Cardiac muscle cell (in vitro differentiated cells and primary cell): ENCODE measurements around the gene NELFE. TPM values are rescaled to one million over a fixed set of nuclear protein-coding genes. Genes with fewer than 3 reads are reported as not detected.

Experiments used
- DNase-seq, 2 donors: peaks; one replicate each; pipeline versions ENCODE4 v3.0.0 to v3.0.0-alpha.2; 2010 to 2017; ENCODE audit warnings: low read depth in 1 of 2, low spot score in 1 of 2
- H3K27ac ChIP-seq: fragments of 200-600 bp; sonication (generic); 2 replicates; pipeline ENCODE4 v1.5.1; 2016
- H3K27me3 ChIP-seq: fragments of 200-600 bp; sonication (generic); 2 replicates; pipeline ENCODE4 v1.6.0; 2016; ENCODE audit warnings: control low read depth
- H3K36me3 ChIP-seq: fragments of 200-600 bp; sonication (generic); 2 replicates; pipeline ENCODE4 v1.5.1; 2016; ENCODE audit warnings: control low read depth
- H3K4me1 ChIP-seq: fragments of 200-600 bp; sonication (generic); 2 replicates; pipeline ENCODE4 v1.8.1; 2017; ENCODE audit warnings: low read depth, mild to moderate bottlenecking, mixed run types
- H3K4me3 ChIP-seq: fragments of 200-600 bp; sonication (generic); 2 replicates; pipeline ENCODE4 v1.5.1; 2016; ENCODE audit warnings: mild to moderate bottlenecking
- H3K9me3 ChIP-seq: fragments of 200-600 bp; sonication (generic); 2 replicates; pipeline ENCODE4 v1.5.1; 2017; ENCODE audit warnings: low read depth, mild to moderate bottlenecking, control low read depth
- CTCF ChIP-seq: IDR thresholded peaks from 2 replicates; pipeline ENCODE4 v1.5.1; 2012; ENCODE audit warnings: low read depth, mild to moderate bottlenecking, low read length
- polyA plus RNA-seq: library from polyadenylated mRNA; unstranded; fragments of >200 nt; fragmentation: Nextera tagmentation; extraction: Ambion mirVana; gene quantifications from 2 replicates; pipeline ENCODE4 v1.2.1, GENCODE V29; 2016
- total RNA-seq: library from RNA; depleted of rRNA; stranded (reverse); fragments of >200 nt; gene quantifications from 2 replicates; pipeline ENCODE4 v1.2.3, GENCODE V29; 2016

The NELFE gene
- total and polyA plus RNA-seq, 2 experiments from 2014 or later = 146 to 186 TPM

GRCh38 chr6:31972709-31973350 lies 14.1 kb upstream of the NELFE start:
- H3K9me3 ChIP-seq = no peaks in the 10 kb centered on the region
- peak overlapping the region; percentile 67 for H3K4me3 ChIP-seq
- peak in 1 of 2 donors; percentile 53 for DNase-seq
- no peak for TF ChIP-seq CTCF
- no peaks in the 10 kb centered on the region for H3K27me3 ChIP-seq
- H3K27ac ChIP-seq = peak overlapping the region; percentile 87
- peaks cover under 1% of the 10 kb centered on the region for H3K36me3 ChIP-seq
- H3K4me1 ChIP-seq = peaks cover 5% of the 10 kb centered on the region

GRCh38 chr6:31971993-31972708 lies 13.4 kb upstream of the NELFE start, which contains the start of gene DXO:
TSS of gene DXO (minus strand) at chr6:31972138. CDS start at chr6:31971675, 463 bp downstream.
- Histone ChIP-seq H3K27ac (peak within 1 kb of the TSS; percentile 87), H3K36me3 (peaks cover 4% of the 10 kb centered on the region), H3K4me3 (peak within 1 kb of the TSS; percentile 67), H3K4me1 (peaks cover 5% of the 10 kb centered on the region), H3K9me3 (no peaks in the 10 kb centered on the region), H3K27me3 (no peaks in the 10 kb centered on the region)
- DNase-seq = peak; percentile 99 to 100
- TF ChIP-seq CTCF = no peak

- Histone ChIP-seq H3K36me3 (peaks cover 8% of the 10 kb centered on the region), H3K9me3 (no peaks in the 10 kb centered on the region), H3K27me3 (no peaks in the 10 kb centered on the region), H3K27ac (peak overlapping the region; percentile 87), H3K4me1 (peaks cover 5% of the 10 kb centered on the region), H3K4me3 (peak overlapping the region; percentile 67)
- no peak for TF ChIP-seq CTCF
- no peak for DNase-seq
Observed at GRCh38 chr6:31971279-31971992, 12.7 kb upstream of the NELFE start.

- H3K36me3 ChIP-seq = peaks cover 8% of the 10 kb centered on the region
- peaks cover 5% of the 10 kb centered on the region for H3K4me1 ChIP-seq
- H3K27ac ChIP-seq = peak overlapping the region; percentile 87
- DNase-seq = no peak
- no peak for TF ChIP-seq CTCF
- no peaks in the 10 kb centered on the region for H3K9me3 ChIP-seq
- peak overlapping the region; percentile 67 for H3K4me3 ChIP-seq
- no peaks in the 10 kb centered on the region for H3K27me3 ChIP-seq
Observed at GRCh38 chr6:31970604-31971271, 12.0 kb upstream of the NELFE start.
